ENCODE measurements around the gene CLK1. TPM values are rescaled to one million over a fixed set of nuclear protein-coding genes. Genes with fewer than 3 reads are reported as not detected.

The CLK1 gene
- polyA plus RNA-seq, 2 of the 4 experiments (the other 2 are of a cell fraction), result 35.5 to 88.3 TPM

DNA sequence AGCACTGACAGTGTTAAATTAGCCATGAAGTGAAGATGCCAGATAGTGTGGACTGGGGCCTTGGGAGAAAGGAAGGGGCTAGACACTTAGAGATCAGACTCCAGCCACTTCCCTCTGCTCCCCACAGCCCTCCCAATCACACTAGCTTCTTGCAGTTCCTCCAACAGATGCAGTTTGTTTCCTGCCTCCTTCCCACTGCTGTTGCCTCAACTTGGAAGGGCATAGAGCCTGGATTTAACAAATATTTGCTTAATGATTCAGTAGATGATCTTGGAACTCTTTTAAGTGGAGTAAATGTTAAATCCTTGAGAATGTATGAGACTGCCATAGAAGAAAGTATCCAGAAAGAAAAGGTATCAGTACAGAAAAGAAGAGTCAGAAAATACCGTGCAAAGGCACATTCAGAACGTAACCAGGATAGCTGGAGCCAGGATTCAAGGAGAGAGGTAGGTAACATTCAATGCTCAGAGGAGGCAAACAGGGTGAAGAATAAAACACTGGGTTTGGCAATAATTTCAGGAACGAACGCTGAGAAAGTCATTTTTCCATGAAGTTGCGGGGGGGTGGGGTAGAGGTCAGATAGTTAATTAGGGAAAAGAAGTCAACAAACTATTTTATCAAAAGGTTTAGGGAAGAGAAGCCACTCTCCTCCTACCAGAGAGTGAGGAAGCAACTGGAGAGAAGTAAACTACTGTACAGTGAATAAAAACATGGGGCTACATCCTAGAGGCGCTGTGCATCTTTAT lies 54.0 kb downstream of the CLK1 start:
- POLR2A ChIA-PET, result interaction anchor here (0.8 to 3.0 kb wide), 10 partner anchors 15 to 100 kb away, joined by 3 to 18 read pairs (median 4); partner anchors contain the start of gene CLK1
- FAIRE-seq, result no peak
- CTCF ChIA-PET, result interaction anchor here (0.6 to 1.6 kb wide), 6 partner anchors 18 to 107 kb away, joined by 3 to 10 read pairs (median 4); no protein-coding TSS in a partner anchor

DNA sequence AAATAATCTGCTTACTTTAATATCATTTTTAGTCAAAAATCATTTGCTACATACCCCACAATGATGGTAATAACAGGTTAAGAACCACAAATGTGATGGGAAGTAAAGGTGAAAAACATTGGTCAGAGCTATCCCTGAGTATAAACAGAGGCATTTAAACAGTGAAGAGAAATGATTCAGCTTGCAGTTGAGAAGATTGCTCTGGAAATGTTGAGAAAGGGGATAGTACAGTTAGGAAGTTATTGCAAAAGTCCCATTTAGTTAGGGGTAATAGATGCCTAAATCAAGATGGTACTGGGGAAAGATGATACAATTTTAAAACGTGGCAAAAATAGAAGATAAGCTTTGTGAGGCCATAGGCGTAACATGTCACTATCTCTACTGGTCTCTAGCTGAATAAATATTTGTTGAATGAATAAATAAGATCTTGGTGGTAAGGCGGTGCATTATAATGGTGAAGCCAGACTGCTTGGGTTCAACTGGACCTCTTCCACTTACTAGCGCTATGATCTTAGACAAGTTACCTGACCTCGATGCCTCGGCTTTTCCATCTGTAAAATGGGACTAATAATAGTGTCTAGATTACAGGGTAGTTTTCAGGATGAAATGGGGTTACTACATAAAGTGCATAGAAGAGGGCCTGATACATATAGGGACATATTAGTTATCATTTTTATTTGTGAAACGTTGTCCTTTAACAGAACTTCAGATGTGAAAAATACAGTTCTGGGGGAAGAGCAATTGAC lies 54.8 kb downstream of the CLK1 start:
- Histone ChIP-seq H3K4me2 (peak overlapping the region; percentile 94), H3K4me3 (no peak overlapping the region), H3K27ac (peak overlapping the region; percentile 96 to 99), H3K4me1 (peaks cover 34% of the 10 kb centered on the region), H3K9me3 (no peaks in the 10 kb centered on the region)
- ChIA-PET CTCF (interaction anchor here (0.6 to 1.6 kb wide), 4 partner anchors 17 to 99 kb away, joined by 3 to 10 read pairs (median 4); no protein-coding TSS in a partner anchor), POLR2A (interaction anchor here (1.2 to 3.0 kb wide), 3 partner anchors 14 to 55 kb away, joined by 3 to 18 read pairs (median 15); partner anchors contain the start of gene CLK1)
- FAIRE-seq, result no peak
- WGBS (ENCODE audit: missing lambda C conversion rate), result 66% methylated on average over 7 of the region's 7 CpGs
- ATAC-seq, result no peak
- DNase-seq (ENCODE audit: low read depth in 1 of 2, low spot score in 1 of 2), result no peak
- TF ChIP-seq CHD4 (IDR thresholded peaks at IDR 0.05; ENCODE audit: borderline replicate concordance) (0 out of 2 replicates have a peak, but pooled peaks have one; percentile 32), KDM1A (IDR thresholded peaks at IDR 0.05; ENCODE audit: low read depth) (peak; percentile 95; the same call in 1 of the 2 replicates), HDAC2 (IDR thresholded peaks at IDR 0.05) (peak; percentile 87), RAD21 (conservative IDR thresholded peaks at IDR 0.05 in 1 of 2, IDR thresholded peaks at IDR 0.05 in 1 of 2) (no peak)
- TF ChIP-seq, protein P1, sequence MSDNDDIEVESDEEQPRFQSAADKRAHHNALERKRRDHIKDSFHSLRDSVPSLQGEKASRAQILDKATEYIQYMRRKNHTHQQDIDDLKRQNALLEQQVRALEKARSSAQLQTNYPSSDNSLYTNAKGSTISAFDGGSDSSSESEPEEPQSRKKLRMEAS (IDR thresholded peaks at IDR 0.05), result no peak

More for the DNA sequence above, 54.0 kb downstream of the CLK1 start:
- 2% methylated on average over 6 of the region's 6 CpGs for WGBS (ENCODE audit: missing lambda C conversion rate)
- Histone ChIP-seq H3K27ac (peak overlapping the region; percentile 96 to 99), H3K4me2 (peak overlapping the region; percentile 94), H3K4me3 (peak overlapping the region; percentile 97), H3K4me1 (peaks cover 41% of the 10 kb centered on the region), H3K9me3 (no peaks in the 10 kb centered on the region)
- peak; percentile 3 to 4; a peak in 4 of 6 replicates for ATAC-seq
- no peak for TF ChIP-seq FOSL2 (IDR thresholded peaks at IDR 0.05)
- TF ChIP-seq FOSL2 (CRISPR knock-in tag; IDR thresholded peaks at IDR 0.05), result peak; percentile 42; the same call in 1 of the 2 replicates
- no peak for TF ChIP-seq EHF (CRISPR knock-in tag; IDR thresholded peaks at IDR 0.05)
- DNase-seq (ENCODE audit: low read depth in 1 of 2, low spot score in 1 of 2), result peak; percentile 19 to 66

Small RNAs within 50 kb of the gene (small RNA-seq; reads per million reads assigned to genes)
- gene RF00019, result 0 reads per million in 6 experiments
- 0 reads per million in 6 experiments for gene RNA5SP115
- gene RNU6-312P, result 0 to 0.97 (median 0) reads per million in 6 experiments
- 0 to 2.3 (median 0.17) reads per million in 6 experiments for gene RNU6-31P
- 0 reads per million in 6 experiments for gene RNU6-762P

Other genes with a start within 250 kb of the CLK1 start
- 439 and 494 TPM in 2 replicates for gene BZW1, start 52.7 kb downstream of the CLK1 start, polyA plus RNA-seq (2011; rRNA removed)
- 401 to 422 TPM (median 419 TPM) in 3 replicates for gene BZW1, start 52.7 kb downstream of the CLK1 start, polyA plus RNA-seq (2017; fragmentation: RNase III; extraction: RNeasy Plus Mini Kit Qiagen cat#74134 plus additional on column Dnase treatment)
- 62.6 and 75.6 TPM in 2 replicates for gene PPIL3, start 24.4 kb upstream of the CLK1 start, polyA plus RNA-seq (2011; rRNA removed)
- gene PPIL3, start 24.4 kb upstream of the CLK1 start, polyA plus RNA-seq (2017; fragmentation: RNase III; extraction: RNeasy Plus Mini Kit Qiagen cat#74134 plus additional on column Dnase treatment), result 27.5 to 30.3 TPM (median 29.0 TPM) in 3 replicates
- gene NIF3L1, start 24.7 kb upstream of the CLK1 start, polyA plus RNA-seq (2011; rRNA removed), result 103 and 127 TPM in 2 replicates
- 47.0 to 49.5 TPM (median 47.3 TPM) in 3 replicates for gene NIF3L1, start 24.7 kb upstream of the CLK1 start, polyA plus RNA-seq (2017; fragmentation: RNase III; extraction: RNeasy Plus Mini Kit Qiagen cat#74134 plus additional on column Dnase treatment)
- gene ORC2, start 99.0 kb upstream of the CLK1 start, polyA plus RNA-seq (2011; rRNA removed), result 20.9 and 23.3 TPM in 2 replicates
- gene ORC2, start 99.0 kb upstream of the CLK1 start, polyA plus RNA-seq (2017; fragmentation: RNase III; extraction: RNeasy Plus Mini Kit Qiagen cat#74134 plus additional on column Dnase treatment), result 20.7 to 24.5 TPM (median 22.9 TPM) in 3 replicates
- gene HYCC2, start 207.0 kb upstream of the CLK1 start, polyA plus RNA-seq (2011; rRNA removed), result 5.8 and 7.3 TPM in 2 replicates
- 2.4 to 3.0 TPM (median 2.9 TPM) in 3 replicates for gene HYCC2, start 207.0 kb upstream of the CLK1 start, polyA plus RNA-seq (2017; fragmentation: RNase III; extraction: RNeasy Plus Mini Kit Qiagen cat#74134 plus additional on column Dnase treatment)
- gene NDUFB3, start 207.3 kb upstream of the CLK1 start, polyA plus RNA-seq (2011; rRNA removed), result 103 and 162 TPM in 2 replicates
- 220 to 232 TPM (median 223 TPM) in 3 replicates for gene NDUFB3, start 207.3 kb upstream of the CLK1 start, polyA plus RNA-seq (2017; fragmentation: RNase III; extraction: RNeasy Plus Mini Kit Qiagen cat#74134 plus additional on column Dnase treatment)